SW480 (cell line): ENCODE data around the gene GALNT13.

Experiments
- DNase-seq: peaks from one replicate; pipeline ENCODE4 v3.0.0-alpha.2; 2016; ENCODE audit warnings: low spot score

The GALNT13 gene

DNA sequence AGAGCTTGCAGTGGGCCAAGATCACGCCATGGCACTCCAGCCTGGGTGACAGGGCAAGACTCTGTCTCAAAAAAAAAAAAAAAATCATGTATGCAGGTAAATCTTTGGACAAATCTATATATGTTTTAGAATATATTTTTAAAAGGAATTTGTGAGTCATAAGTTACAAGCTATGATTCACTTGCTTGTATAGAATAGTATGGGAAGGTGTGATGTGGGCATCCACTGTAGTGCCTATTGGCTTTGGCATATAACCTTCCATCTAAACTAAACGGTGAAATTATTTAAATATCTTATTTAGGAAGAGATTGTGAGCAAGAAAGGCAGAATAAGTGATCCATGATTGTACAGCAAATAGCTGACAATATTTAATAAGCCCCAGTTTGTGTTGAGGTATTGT lies 261.1 kb downstream of the GALNT13 start:
- no peak for DNase-seq

DNA sequence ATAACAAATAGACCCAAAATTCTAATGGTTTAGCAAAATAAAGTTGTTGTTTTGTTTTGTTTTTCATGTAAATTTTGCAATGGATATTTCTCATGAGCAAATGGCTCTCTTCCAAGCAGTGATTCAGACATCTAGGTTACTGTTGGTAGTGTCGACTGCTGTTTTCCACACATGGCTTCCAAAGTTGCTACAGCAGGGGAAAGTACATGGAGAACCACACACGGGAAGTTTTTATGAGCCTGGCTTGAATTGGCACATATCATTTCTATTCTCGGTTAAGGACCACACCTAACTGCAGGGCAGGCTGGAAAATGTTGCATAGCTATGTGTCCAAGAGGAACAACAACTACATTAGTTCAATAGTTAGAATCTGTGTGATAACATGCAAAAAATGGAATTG lies 262.1 kb downstream of the GALNT13 start:
- no peak for DNase-seq

DNA sequence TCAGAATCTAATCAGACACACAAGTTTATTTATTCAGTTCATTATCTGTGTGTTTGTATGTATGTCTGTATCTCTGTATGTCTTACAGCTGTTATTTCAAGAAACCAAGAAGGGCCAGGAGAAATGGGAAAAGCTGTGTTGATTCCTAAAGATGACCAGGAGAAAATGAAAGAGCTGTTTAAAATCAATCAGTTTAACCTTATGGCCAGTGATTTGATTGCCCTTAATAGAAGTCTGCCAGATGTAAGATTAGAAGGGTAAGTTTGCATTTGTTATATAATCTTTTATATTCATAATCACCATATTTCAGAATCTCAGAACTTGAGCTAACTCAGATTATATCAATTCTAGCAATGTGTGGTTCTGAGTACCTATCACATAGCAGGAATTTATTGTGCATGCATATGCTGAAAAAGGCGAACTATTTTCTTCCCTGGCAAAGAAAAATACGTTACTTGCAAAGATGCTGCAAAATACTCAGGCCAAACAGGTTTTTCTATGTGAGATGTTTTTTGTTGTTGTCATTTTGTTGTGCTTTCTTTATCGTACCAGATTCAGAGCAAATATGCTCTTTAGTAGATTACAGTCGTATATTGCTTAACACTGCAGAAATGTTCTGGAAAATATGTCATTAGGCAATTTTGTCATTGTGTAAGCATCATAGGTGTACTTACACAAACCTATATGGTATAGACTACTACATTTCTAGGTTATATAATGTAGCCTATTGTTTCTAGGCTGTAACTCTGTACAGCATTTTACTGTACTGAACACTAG lies 268.7 kb downstream of the GALNT13 start:
- no peak for DNase-seq

DNA sequence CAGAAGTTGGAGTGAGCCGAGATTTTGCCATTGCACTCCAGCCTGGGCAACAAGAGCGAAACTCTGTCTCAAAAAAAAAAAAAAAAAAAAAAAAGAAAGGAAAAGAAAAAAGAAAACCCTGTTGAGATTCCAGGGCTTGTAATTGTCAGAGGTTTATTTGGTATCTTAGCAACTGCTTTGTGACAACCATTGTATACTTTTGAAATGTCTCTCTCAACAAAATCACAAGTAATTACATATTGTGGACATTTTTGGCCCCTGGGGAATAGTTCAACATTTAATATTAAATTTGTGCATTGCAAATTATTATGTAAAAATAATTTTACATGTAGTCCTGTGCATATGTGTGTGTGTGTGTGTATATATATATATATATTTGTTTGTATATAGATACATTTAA lies 270.8 kb downstream of the GALNT13 start:
- DNase-seq, result no peak

DNA sequence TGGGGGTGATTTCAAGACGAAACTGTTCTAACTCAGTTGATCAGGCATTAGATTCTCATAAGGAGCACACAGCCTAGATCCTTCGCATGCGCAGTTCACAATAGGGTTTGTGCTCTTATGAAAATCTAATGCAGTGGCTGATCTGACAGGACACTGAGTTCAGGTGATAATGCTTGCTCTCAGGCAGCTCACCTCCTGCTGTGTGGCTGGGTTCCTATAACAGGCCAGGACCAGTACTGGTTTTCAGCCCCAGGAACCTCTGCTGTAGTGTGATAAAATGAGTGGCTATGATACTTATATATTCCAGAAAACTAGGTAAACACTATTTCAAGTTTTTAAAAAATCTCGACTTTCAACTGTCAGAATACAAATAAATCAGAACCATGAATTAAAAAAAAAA lies 271.4 kb downstream of the GALNT13 start:
- no peak for DNase-seq

DNA sequence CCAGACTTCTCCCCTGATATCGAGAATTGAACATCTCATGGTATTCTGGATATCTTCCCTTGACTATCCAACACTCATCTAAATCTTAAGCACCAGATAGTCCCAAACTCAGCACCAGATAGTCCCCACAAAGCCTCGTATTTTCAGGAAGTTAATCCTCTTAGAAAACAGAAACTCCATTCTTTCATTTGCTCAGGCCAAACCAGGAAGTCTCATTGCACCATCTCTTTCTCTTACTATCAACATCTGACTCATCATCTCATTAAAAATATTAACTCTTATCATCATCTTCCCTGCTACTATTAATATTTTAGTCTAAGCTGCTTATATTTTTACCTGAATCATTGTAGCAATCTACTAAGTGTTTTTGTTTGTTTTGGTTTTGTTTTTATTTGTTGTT lies 286.4 kb downstream of the GALNT13 start:
- no peak for DNase-seq

DNA sequence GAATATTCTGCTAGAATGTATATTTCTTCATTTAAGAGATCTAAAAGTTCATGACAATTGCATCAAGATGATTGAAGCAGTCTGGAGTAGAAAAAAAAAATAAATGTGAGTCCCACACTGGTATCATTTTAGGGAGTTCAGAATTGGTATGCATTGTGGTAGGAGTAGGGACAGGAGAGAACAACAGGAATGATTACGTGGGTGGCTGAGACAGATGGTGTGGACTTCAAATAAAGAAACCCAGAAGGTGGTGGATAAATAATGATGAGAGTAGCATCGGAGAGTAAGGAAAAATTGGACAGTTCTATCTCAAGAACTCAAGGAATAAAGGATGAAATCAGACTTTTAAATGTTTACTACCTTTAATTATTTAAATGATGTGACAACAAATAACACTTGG lies 289.6 kb downstream of the GALNT13 start:
- no peak for DNase-seq

DNA sequence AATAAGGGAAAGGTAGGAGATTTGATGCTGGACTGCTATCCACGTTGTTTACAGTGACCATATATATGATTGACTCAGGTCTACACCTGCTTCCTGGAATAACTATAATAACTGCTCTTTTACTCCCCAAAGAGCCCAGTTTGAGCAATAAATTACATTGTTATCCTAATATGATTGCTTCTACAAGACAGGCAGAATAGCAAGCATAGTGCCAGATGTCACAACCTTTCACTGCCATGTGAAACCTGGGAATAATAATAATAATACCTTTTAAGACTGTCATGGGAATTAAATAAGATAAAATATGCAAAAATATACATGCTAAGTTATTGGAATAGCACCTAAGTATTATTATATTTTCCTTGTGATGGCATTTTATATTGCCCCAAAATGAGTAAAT lies 298.7 kb downstream of the GALNT13 start:
- no peak for DNase-seq

DNA sequence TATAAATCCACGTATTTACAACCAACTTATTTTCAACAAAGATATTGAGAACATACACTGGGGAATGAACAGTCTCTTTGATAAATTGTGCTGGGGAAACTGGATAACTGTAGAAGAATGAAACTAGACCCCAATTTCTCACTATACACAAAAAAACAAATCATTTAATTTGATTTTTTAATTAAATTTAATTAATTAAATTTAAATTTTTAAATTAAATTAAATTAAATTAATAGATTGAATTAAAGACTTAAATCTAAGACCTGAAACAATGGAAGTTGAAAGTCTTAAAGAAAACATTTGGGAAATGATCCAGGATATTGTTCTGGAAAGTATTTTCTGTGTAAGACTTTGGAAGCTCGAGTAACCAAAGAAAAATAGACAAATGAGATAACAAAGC lies 301.4 kb downstream of the GALNT13 start:
- no peak for DNase-seq

DNA sequence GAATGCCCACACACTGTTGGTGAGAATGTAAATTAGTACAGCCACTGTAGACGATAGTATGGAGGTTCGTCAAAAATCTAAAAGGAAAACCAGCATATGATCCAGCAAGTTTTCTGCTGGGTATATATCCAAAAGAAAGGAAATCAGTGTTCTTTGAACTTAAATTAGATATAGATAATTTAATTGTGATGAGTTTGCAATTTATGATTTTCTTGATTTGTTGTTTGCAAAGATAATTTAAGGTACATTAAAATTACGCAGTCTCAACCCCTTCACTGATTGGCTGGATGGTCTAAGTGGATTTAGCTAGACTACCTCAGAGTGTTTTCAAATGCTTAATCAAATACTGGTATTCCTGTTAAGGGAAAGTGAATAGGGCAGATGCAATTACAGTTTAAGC lies 302.2 kb downstream of the GALNT13 start:
- DNase-seq, result no peak

DNA sequence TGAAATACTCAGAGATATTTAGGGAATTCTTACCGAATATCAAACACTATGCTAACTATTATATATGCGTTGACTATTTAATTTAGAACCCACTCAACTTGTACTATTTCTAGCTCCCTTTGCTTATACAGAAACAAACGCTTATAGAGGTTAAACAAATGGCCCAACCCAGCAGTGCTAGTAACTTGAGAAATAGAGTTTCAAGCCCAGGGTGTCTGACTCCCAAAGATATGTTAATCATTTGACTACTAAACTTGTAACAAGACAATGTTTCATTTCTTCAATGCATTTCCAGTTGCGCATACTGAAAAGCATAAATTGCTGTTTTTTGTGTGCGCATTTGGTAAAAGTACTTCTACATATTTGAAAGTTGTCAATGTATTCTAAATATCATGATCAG lies 310.3 kb downstream of the GALNT13 start:
- DNase-seq, result no peak

DNA sequence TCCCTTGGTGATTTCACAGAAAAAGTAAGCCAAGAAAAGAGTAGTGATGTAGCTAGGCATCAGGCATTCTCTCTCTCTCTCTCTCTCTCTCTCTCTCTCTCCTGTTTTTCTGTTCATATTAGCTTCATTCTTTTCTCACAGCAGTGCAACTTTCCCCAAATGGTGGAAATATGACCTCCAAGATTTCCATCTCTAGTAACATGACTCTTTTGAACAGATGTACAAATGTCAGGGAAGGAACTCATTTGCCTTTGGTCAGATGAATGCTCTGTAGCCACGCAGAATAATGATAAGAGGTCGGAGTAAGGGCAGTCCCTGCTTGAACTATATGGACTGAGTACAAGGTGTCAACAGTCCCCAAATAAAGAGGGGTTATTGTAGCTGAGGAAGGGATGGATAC lies 316.2 kb downstream of the GALNT13 start:
- no peak for DNase-seq

DNA sequence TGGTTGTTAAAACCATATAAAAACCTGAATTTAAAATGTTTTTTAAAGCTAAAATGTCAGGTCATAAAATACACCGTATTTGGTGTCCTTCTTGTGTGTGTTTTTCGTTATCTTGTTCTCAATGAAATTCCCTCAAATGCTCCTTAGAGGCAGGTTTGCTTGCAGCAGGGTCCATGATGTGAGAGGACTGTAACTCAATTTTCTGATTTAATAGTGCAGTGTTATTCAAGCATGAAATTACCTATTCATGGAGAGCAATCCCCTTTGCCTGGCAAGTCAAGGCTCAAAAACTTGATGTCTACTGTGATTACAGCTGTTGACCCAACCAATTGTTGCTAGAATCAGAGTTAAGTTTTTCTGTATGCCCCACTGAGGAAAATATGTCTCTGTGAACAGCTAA lies 318.2 kb downstream of the GALNT13 start:
- DNase-seq, result no peak

DNA sequence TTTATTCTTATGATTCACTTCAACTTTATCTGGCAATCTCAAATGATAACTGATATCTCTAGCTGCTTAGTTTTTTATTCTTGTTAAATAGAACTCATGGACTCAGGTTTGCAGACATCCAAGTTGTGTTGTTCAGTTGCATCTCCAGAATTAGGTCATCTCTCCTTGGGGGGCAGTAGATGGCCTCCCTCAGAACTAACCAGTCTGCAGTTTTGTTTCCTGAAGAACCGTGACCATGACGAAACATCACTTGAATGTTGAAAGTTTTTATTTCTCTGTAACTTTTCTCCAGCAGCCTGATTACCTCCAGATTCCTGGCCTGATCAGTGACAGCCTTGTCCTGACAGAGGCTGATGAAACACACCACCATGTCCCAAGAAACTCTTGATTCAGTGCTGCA lies 321.5 kb downstream of the GALNT13 start:
- no peak for DNase-seq

DNA sequence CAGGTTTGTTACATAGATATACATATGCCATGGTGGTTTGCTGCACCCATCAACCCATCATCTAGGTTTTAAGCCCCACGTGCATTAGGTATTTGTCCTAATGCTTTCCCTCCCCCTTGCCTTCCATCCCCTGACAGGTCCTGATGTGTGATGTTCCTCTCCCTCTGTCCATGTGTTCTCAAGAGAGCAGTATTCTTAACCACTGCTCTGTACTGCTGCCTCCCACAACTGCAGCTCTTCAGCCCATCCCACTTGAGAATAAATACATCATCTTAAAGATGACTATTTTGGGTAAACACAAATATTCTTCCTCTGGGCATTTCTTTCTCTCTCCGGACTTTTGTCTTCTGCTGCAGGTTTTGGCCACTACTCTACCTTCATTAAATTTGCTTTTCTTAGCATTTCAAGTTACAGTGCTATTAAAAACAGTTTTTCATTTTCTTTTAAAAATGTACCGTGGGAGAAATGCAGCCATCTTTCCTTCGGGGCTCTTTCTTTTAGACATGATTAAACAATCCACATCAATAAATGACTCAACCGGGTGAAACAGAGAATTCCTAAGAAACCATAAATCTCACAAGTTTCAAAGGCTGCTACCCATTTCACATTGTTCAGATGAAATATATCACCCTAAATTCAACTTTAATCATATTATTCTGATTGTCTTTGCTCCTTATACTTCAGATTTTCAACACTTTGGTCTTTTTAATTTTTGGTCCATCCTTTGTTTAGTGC lies 323.4 kb downstream of the GALNT13 start:
- no peak for DNase-seq

DNA sequence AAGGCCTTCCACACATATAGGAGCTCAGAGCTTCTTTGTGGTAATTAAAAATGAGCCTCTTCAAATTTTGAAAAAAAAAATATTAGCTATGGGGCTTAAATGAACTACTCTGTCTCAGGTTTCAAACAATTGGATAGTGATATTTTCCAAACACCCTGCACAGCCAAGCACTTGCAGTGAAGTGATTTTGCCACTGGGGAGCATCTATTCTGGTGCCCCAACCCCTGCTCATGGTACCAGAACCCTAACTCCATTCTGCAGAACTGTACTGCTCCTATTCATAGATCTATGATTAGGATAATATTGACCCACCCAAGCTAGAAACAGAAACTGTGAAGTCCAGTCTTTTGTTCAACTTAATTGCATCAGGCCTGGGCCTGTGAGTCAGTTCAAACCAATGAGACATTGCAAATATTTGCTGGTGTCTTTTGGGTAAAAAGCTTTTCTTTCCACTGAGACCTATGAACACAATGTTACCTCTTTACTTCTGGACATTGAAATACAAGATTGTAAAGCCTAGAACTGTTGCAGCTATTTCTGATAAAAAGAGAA lies 324.0 kb downstream of the GALNT13 start:
- DNase-seq, result no peak

DNA sequence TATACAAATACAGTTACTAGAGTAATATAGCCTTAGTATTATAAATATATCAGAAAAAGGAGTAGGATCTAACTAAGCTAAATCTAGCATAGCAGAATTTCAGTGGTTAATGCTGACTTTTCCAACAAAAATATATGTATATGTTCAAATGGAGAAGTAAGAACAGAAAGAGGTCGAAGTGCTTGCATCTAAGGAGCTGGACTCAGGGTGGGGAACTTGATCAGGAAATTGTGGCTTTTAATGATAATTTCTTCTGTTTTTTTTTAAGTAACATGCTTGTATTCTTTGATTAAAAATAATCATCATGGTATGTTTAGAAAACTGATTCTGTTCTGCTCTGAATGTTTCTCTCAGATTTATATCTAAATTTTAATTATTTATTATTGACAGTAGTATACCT lies 327.1 kb downstream of the GALNT13 start:
- no peak for DNase-seq

DNA sequence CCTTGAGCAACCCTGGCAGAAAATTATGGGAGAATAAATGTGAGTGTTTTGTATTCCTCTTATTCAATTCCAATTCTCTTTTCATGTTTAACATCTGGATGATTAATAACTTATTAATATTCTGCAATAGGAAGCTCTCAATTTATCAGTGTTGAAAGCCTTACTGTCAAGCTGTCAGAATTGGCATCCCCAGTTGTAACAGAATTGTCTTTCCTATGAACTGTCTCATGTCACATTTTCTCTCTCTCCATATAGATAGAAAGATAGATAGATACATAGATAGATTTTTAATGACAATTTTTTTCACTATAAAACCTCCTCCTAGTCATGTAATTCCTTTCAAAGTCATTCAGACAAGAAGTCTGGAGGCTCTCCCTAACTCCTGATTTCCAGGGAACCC lies 331.5 kb downstream of the GALNT13 start:
- DNase-seq, result no peak

DNA sequence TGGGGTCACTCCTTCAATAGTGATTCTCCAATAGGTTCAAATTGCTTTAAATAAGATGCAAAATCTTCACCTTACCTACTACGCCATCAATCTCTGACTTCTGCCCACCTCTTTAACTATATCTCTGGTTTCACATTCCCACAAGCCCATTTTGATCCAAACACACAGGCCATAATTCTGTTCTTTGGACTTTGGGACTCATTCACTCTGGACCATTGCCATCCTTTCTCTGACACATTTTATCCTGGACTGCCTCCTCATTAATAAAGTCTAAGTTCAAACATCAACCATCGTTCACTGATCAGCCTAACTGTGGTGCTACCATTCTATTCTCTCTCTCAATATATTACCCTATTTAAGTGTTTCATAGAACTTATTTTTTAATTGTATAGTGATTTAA lies 332.2 kb downstream of the GALNT13 start:
- no peak for DNase-seq

DNA sequence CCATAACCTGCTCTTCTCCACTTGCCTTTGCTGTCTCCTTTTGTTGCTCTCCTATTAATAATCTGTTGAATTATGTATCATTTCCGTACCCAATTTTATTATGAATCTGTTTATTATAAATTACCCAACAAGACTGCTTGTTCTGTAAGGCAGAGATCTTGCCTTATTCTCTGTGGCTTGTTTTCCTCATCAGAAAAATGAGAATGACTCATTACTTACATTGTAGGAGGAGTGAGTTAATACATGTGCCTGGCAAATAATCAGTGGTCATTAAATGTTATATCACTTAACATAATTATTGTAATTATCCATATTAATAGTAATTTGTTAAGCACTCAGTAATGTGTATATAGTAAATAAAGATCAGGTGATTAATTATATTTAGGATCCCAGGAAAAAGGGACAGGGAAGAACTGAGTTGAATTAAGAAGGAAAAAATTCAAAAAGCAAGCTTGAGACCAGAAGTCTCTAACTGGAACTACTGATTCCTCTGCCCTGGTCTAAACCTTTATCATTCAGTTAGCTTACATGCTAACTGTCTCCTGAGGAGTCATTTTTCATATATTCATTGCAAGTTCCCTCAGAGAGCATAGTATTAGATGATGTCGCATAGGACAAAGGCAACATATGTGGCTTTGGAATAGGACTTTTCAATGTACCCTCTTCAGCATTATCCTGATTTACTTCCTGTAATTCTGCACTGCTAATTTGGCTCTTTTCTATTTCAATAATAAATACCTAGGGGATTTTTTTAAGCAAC lies 335.7 kb downstream of the GALNT13 start:
- no peak for DNase-seq

DNA sequence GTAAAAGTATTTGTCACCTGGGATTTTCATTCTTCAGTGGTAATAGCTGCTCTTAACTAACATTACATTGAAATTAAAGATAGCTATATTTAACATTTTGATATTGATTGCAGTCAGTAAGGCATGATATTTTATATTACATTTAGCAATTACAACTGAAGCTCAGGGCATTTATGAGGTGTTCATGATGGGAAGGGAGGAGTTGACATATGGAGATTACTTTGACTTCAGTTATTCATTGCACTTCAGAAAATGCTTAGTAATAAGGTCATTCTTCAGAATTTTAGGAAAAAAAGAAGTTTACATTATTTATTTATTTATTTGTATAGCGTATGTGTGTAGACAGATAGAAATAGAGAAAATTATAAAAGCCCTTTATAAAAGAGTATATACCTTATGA lies 352.0 kb downstream of the GALNT13 start:
- no peak for DNase-seq

DNA sequence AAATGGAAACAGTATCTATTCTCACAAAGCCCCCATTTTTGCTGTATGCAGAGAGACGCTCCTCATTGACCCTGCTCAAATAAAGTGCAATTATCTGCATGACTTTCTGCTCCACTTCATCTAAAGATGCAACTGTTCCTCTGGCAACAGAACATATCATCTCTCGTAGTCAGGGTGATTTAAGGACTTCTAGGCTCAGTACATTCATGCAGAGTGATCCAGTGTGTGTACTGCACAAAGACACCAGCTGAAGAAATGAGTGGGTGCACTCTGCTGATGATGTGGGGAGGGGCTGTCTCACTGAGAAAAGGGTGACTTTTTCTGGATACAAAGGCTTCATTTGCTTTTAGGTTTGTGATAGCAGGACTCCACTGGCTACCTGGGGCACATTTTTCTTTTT lies 355.2 kb downstream of the GALNT13 start:
- no peak for DNase-seq
